Progenitor cell of endocrine pancreas (in vitro differentiated cells): ENCODE measurements around the gene MCRS1. TPM values are rescaled to one million over a fixed set of nuclear protein-coding genes. Genes with fewer than 3 reads are reported as not detected.
"Not testable (repeated sequence)": the region's sequence is repeated elsewhere in the genome, so short reads cannot be mapped to it uniquely, and the experiment has no call there.

ENCODE experiments used
- DNase-seq: peaks from one replicate; pipeline ENCODE4 v3.0.0; 2021; ENCODE audit warnings: low spot score; ENCODE audit not compliant: unreplicated experiment
- H3K27ac Mint-ChIP-seq: 2 replicates; pipeline ENCODE4 v1.8.0; 2021; ENCODE audit warnings: mild to moderate bottlenecking, moderate library complexity, mixed read lengths
- H3K27me3 Mint-ChIP-seq: 2 replicates; pipeline ENCODE4 v1.8.0; 2021; ENCODE audit warnings: mixed read lengths
- H3K36me3 Mint-ChIP-seq: 2 replicates; pipeline ENCODE4 v1.8.0; 2022; ENCODE audit warnings: mixed read lengths; ENCODE audit not compliant: insufficient read depth
- H3K4me1 Mint-ChIP-seq: 2 replicates; pipeline ENCODE4 v1.8.0; 2021; ENCODE audit warnings: low read depth, mixed read lengths
- H3K4me3 Mint-ChIP-seq: 2 replicates; pipeline ENCODE4 v1.8.0; 2021; ENCODE audit warnings: low read depth, mild to moderate bottlenecking, moderate library complexity, mixed read lengths
- H3K9me3 Mint-ChIP-seq: 2 replicates; pipeline ENCODE4 v1.8.0; 2021; ENCODE audit warnings: low read depth, mixed read lengths
- CTCF ChIP-seq: fragments of 200-600 bp; sonication (generic); IDR thresholded peaks from one replicate; pipeline ENCODE4 v1.5.0; 2021; ENCODE audit warnings: antibody characterized with exemption, mild to moderate bottlenecking; ENCODE audit not compliant: unreplicated experiment
- total RNA-seq: library from RNA; stranded (reverse); gene quantifications from 2 replicates; pipeline ENCODE4 v1.2.1, GENCODE V29; 2021

MCRS1 gene
- total RNA-seq, 1 donor from 2014 or later, result 92.6 TPM

- Mint-ChIP-seq H3K27ac (no peak overlapping the region), H3K4me3 (peak overlapping the region; percentile 76), H3K36me3 (peaks cover 8% of the 10 kb centered on the region), H3K9me3 (no peaks in the 10 kb centered on the region), H3K4me1 (peaks cover 26% of the 10 kb centered on the region), H3K27me3 (peaks cover 48% of the 10 kb centered on the region)
- DNase-seq, result no peak
- no peak for TF ChIP-seq CTCF
Measured at GRCh38 chr12:49537231-49537751, 30.7 kb downstream of the MCRS1 start.

- no peak for DNase-seq
- Mint-ChIP-seq H3K4me3 (peak overlapping the region; percentile 76), H3K27me3 (peaks cover 45% of the 10 kb centered on the region), H3K36me3 (peaks cover 5% of the 10 kb centered on the region), H3K4me1 (peaks cover 26% of the 10 kb centered on the region), H3K9me3 (no peaks in the 10 kb centered on the region), H3K27ac (no peak overlapping the region)
- no peak for TF ChIP-seq CTCF
Measured at GRCh38 chr12:49536526-49537071, 31.3 kb downstream of the MCRS1 start.

- no peak for TF ChIP-seq CTCF
- Mint-ChIP-seq H3K36me3 (peaks cover 1% of the 10 kb centered on the region), H3K27ac (no peak overlapping the region), H3K9me3 (no peaks in the 10 kb centered on the region), H3K27me3 (peaks cover 40% of the 10 kb centered on the region), H3K4me3 (peak overlapping the region; percentile 14), H3K4me1 (peaks cover 22% of the 10 kb centered on the region)
- DNase-seq, result no peak
Measured at GRCh38 chr12:49535921-49536525, 31.9 kb downstream of the MCRS1 start.

- DNase-seq, result no peak
- peaks cover 29% of the 10 kb centered on the region for H3K27me3 Mint-ChIP-seq
- H3K4me3 Mint-ChIP-seq, result peak overlapping the region; percentile 29
Measured at GRCh38 chr12:49534731-49535278, 33.1 kb downstream of the MCRS1 start.

GRCh38 chr12:49534122-49534521, 33.8 kb downstream of the MCRS1 start:
- Mint-ChIP-seq H3K27me3 (peaks cover 25% of the 10 kb centered on the region), H3K4me1 (peaks cover 20% of the 10 kb centered on the region)
- not testable (repeated sequence) for H3K36me3 Mint-ChIP-seq, H3K27ac Mint-ChIP-seq, H3K4me3 Mint-ChIP-seq, H3K9me3 Mint-ChIP-seq, DNase-seq

More at GRCh38 chr12:49534731-49535278, 33.1 kb downstream of the MCRS1 start:
- H3K27ac Mint-ChIP-seq, result no peak overlapping the region
- H3K9me3 Mint-ChIP-seq, result no peaks in the 10 kb centered on the region
- H3K36me3 Mint-ChIP-seq, result peaks cover 5% of the 10 kb centered on the region
- TF ChIP-seq CTCF, result no peak
- peaks cover 20% of the 10 kb centered on the region for H3K4me1 Mint-ChIP-seq

GRCh38 chr12:49533331-49533730, 34.6 kb downstream of the MCRS1 start:
- Mint-ChIP-seq H3K4me3 (no peak overlapping the region), H3K27ac (no peak overlapping the region), H3K36me3 (peaks cover 11% of the 10 kb centered on the region), H3K4me1 (peaks cover 20% of the 10 kb centered on the region), H3K9me3 (no peaks in the 10 kb centered on the region), H3K27me3 (peaks cover 25% of the 10 kb centered on the region)
- DNase-seq, result no peak
- no peak for TF ChIP-seq CTCF
